ENCODE results near the gene RRAGA. TPM values are rescaled to one million over a fixed set of nuclear protein-coding genes. Genes with fewer than 3 reads are reported as not detected.
"Not testable (repeated sequence)": the region's sequence is repeated elsewhere in the genome, so short reads cannot be mapped to it uniquely, and the experiment has no call there.

Gene RRAGA
- polyA plus RNA-seq (ENCODE audit: low read depth in 6 of 6): 100 to 1,000 TPM in 3 of 6 donors, 10 to 100 TPM in 3; 84.0 to 123 (median 100) TPM

- H3K9me3 Mint-ChIP-seq: peaks cover 0 to 2% (median 0%) of the 10 kb centered on the region in 7 donors
- H3K27me3 Mint-ChIP-seq: no peaks in the 10 kb centered on the region
- H3K4me1 Mint-ChIP-seq: peaks cover 15 to 45% (median 28%) of the 10 kb centered on the region in 3 donors
- H3K4me3 Mint-ChIP-seq: peak within 1 kb of the TSS; percentile 90 to 99 (median 96)
- H3K36me3 Mint-ChIP-seq: peaks cover 0 to 4% of the 10 kb centered on the region in 2 donors
- ATAC-seq (ENCODE audit: low read depth in 2 of 2): peak; percentile 87 to 90
- DNase-seq: peak; percentile 94
- H3K27ac Mint-ChIP-seq: peak within 1 kb of the TSS; percentile 97 to 99 (median 98)
Measured at GRCh38 chr9:19048966-19049916, at the start of gene RRAGA. Gene RRAGA, plus strand, starts transcription at chr9:19049427. Its CDS starts 233 bp downstream, at chr9:19049660.

GRCh38 chr9:19000133-19000532 lies 49.1 kb upstream of the RRAGA start:
- H3K27ac Mint-ChIP-seq: no peak overlapping the region
- H3K9me3 Mint-ChIP-seq: peaks cover 3 to 30% (median 18%) of the 10 kb centered on the region in 7 donors
- H3K4me1 Mint-ChIP-seq: no peaks in the 10 kb centered on the region
- H3K4me3 Mint-ChIP-seq: no peak overlapping the region
- H3K27me3 Mint-ChIP-seq: peaks cover 8 to 34% (median 19%) of the 10 kb centered on the region in 3 donors
- DNase-seq (no peak), ATAC-seq (ENCODE audit: low read depth in 2 of 2) (no peak)
- peaks cover 0 to 12% of the 10 kb centered on the region in 2 donors for H3K36me3 Mint-ChIP-seq

- ATAC-seq (ENCODE audit: low read depth in 2 of 2): no peak
Measured at GRCh38 chr9:19009391-19009965, 39.7 kb upstream of the RRAGA start.

GRCh38 chr9:19018201-19018600 lies 31.0 kb upstream of the RRAGA start:
- no peak for ATAC-seq (ENCODE audit: low read depth in 2 of 2)
- Mint-ChIP-seq H3K4me3 (no peak overlapping the region), H3K36me3 (no peaks in the 10 kb centered on the region), H3K9me3 (peaks cover 0 to 20% (median 8%) of the 10 kb centered on the region in 7 donors), H3K27ac (no peak overlapping the region), H3K27me3 (peaks cover 0 to 34% (median 8%) of the 10 kb centered on the region in 3 donors), H3K4me1 (no peaks in the 10 kb centered on the region)
- no peak for DNase-seq

More at GRCh38 chr9:19009391-19009965, 39.7 kb upstream of the RRAGA start:
- H3K27me3 Mint-ChIP-seq: peaks cover 0 to 12% (median 4%) of the 10 kb centered on the region in 3 donors
- no peak overlapping the region for H3K27ac Mint-ChIP-seq
- no peaks in the 10 kb centered on the region for H3K36me3 Mint-ChIP-seq
- no peak overlapping the region for H3K4me3 Mint-ChIP-seq
- H3K9me3 Mint-ChIP-seq: peaks cover 0 to 2% (median 0%) of the 10 kb centered on the region in 7 donors
- no peaks in the 10 kb centered on the region for H3K4me1 Mint-ChIP-seq
- no peak for DNase-seq

GRCh38 chr9:19020886-19021455 lies 28.3 kb upstream of the RRAGA start:
- ATAC-seq (ENCODE audit: low read depth in 2 of 2): no peak
- H3K27ac Mint-ChIP-seq: no peak overlapping the region

GRCh38 chr9:19021649-19022048 lies 27.6 kb upstream of the RRAGA start:
- peaks cover 2 to 47% (median 12%) of the 10 kb centered on the region in 3 donors for H3K27me3 Mint-ChIP-seq
- peaks cover 0 to 20% (median 8%) of the 10 kb centered on the region in 7 donors for H3K9me3 Mint-ChIP-seq
- H3K36me3 Mint-ChIP-seq; DNase-seq; ATAC-seq (ENCODE audit: low read depth in 2 of 2); H3K4me1 Mint-ChIP-seq; H3K27ac Mint-ChIP-seq; H3K4me3 Mint-ChIP-seq: not testable (repeated sequence)

More at GRCh38 chr9:19020886-19021455, 28.3 kb upstream of the RRAGA start:
- no peaks in the 10 kb centered on the region for H3K36me3 Mint-ChIP-seq
- DNase-seq: no peak
- H3K4me1 Mint-ChIP-seq: no peaks in the 10 kb centered on the region
- peaks cover 0 to 45% (median 12%) of the 10 kb centered on the region in 3 donors for H3K27me3 Mint-ChIP-seq
- no peak overlapping the region for H3K4me3 Mint-ChIP-seq
- H3K9me3 Mint-ChIP-seq: peaks cover 0 to 20% (median 8%) of the 10 kb centered on the region in 7 donors

- Mint-ChIP-seq H3K27ac (no peak overlapping the region), H3K36me3 (no peaks in the 10 kb centered on the region), H3K4me3 (no peak overlapping the region), H3K27me3 (peaks cover 7 to 49% (median 12%) of the 10 kb centered on the region in 3 donors), H3K9me3 (peaks cover 0 to 20% (median 8%) of the 10 kb centered on the region in 7 donors), H3K4me1 (no peaks in the 10 kb centered on the region)
- no peak for DNase-seq
- no peak for ATAC-seq (ENCODE audit: low read depth in 2 of 2)
Measured at GRCh38 chr9:19022206-19022605, 27.0 kb upstream of the RRAGA start.

GRCh38 chr9:19023078-19023477 lies 26.1 kb upstream of the RRAGA start:
- Mint-ChIP-seq H3K27ac (no peak overlapping the region), H3K9me3 (peaks cover 0 to 20% (median 8%) of the 10 kb centered on the region in 7 donors), H3K36me3 (no peaks in the 10 kb centered on the region), H3K27me3 (peaks cover 7 to 49% (median 12%) of the 10 kb centered on the region in 3 donors), H3K4me3 (no peak overlapping the region), H3K4me1 (no peaks in the 10 kb centered on the region)
- DNase-seq (no peak), ATAC-seq (ENCODE audit: low read depth in 2 of 2) (no peak)

GRCh38 chr9:19026375-19026774 lies 22.9 kb upstream of the RRAGA start:
- H3K27ac Mint-ChIP-seq: peak overlapping the region in 2 of 6 donors; percentile 50 to 53
- peak overlapping the region in 1 of 8 donors; percentile 12 for H3K4me3 Mint-ChIP-seq
- peaks cover 0 to 11% (median 3%) of the 10 kb centered on the region in 7 donors for H3K9me3 Mint-ChIP-seq
- ATAC-seq (ENCODE audit: low read depth in 2 of 2) (no peak), DNase-seq (no peak)
- peaks cover 8 to 47% (median 14%) of the 10 kb centered on the region in 3 donors for H3K27me3 Mint-ChIP-seq
- no peaks in the 10 kb centered on the region for H3K36me3 Mint-ChIP-seq
- peaks cover 0 to 5% (median 0%) of the 10 kb centered on the region in 3 donors for H3K4me1 Mint-ChIP-seq

- Mint-ChIP-seq H3K27me3 (peaks cover 12 to 37% (median 14%) of the 10 kb centered on the region in 3 donors), H3K4me3 (no peak overlapping the region), H3K36me3 (no peaks in the 10 kb centered on the region), H3K9me3 (no peaks in the 10 kb centered on the region), H3K27ac (no peak overlapping the region), H3K4me1 (peaks cover 0 to 5% (median 0%) of the 10 kb centered on the region in 3 donors)
- no peak for DNase-seq
- ATAC-seq (ENCODE audit: low read depth in 2 of 2): no peak
Measured at GRCh38 chr9:19027825-19028224, 21.4 kb upstream of the RRAGA start.

- Mint-ChIP-seq H3K4me3 (no peak overlapping the region), H3K27me3 (peaks cover 8 to 29% (median 14%) of the 10 kb centered on the region in 3 donors), H3K27ac (peak overlapping the region in 1 of 6 donors; percentile 36), H3K9me3 (no peaks in the 10 kb centered on the region), H3K36me3 (no peaks in the 10 kb centered on the region), H3K4me1 (peaks cover 0 to 5% (median 0%) of the 10 kb centered on the region in 3 donors)
- DNase-seq: no peak
- ATAC-seq (ENCODE audit: low read depth in 2 of 2): peak in 1 of 2 donors; percentile 36
Measured at GRCh38 chr9:19028835-19029451, 20.3 kb upstream of the RRAGA start.

GRCh38 chr9:19030899-19031298 lies 18.3 kb upstream of the RRAGA start:
- H3K27ac Mint-ChIP-seq: no peak overlapping the region
- ATAC-seq (ENCODE audit: low read depth in 2 of 2) (no peak), DNase-seq (no peak)
- H3K9me3 Mint-ChIP-seq: peaks cover 0 to 2% (median 0%) of the 10 kb centered on the region in 7 donors
- H3K4me1 Mint-ChIP-seq: peaks cover 0 to 5% (median 0%) of the 10 kb centered on the region in 3 donors
- H3K27me3 Mint-ChIP-seq: peaks cover 12 to 30% (median 14%) of the 10 kb centered on the region in 3 donors
- no peak overlapping the region for H3K4me3 Mint-ChIP-seq
- no peaks in the 10 kb centered on the region for H3K36me3 Mint-ChIP-seq

Measured in naive B cell (primary cell).